Body of pancreas (tissue), 4 donors: ENCODE data around the gene CDH16.

Source experiments
- CTCF ChIP-seq, 7 experiments: fragments of 450-650 bp in 4 of 7; fragments of 200-600 bp in 3 of 7; sonication (generic) in 3 of 7; IDR thresholded peaks; one replicate each; pipeline ENCODE4 v1.5.1; 2016 to 2019; ENCODE audit warnings: antibody characterized with exemption in 7 of 7
- POLR2A ChIP-seq, 3 donors: fragments of 450-650 bp; IDR thresholded peaks; one replicate each; pipeline ENCODE4 v1.6.1; 2016; ENCODE audit warnings: antibody characterized with exemption in 3 of 3, mild to moderate bottlenecking in 2 of 3

GRCh38 chr16:66899945-66900710, 18.6 kb downstream of the CDH16 start:
- TF ChIP-seq CTCF (IDR thresholded peaks at IDR 0.05) (no peak), POLR2A (IDR thresholded peaks at IDR 0.05) (peak in 2 of 3 donors; percentile 36 to 47)
